ENCODE data around the gene SAP30BP.

The SAP30BP gene

DNA sequence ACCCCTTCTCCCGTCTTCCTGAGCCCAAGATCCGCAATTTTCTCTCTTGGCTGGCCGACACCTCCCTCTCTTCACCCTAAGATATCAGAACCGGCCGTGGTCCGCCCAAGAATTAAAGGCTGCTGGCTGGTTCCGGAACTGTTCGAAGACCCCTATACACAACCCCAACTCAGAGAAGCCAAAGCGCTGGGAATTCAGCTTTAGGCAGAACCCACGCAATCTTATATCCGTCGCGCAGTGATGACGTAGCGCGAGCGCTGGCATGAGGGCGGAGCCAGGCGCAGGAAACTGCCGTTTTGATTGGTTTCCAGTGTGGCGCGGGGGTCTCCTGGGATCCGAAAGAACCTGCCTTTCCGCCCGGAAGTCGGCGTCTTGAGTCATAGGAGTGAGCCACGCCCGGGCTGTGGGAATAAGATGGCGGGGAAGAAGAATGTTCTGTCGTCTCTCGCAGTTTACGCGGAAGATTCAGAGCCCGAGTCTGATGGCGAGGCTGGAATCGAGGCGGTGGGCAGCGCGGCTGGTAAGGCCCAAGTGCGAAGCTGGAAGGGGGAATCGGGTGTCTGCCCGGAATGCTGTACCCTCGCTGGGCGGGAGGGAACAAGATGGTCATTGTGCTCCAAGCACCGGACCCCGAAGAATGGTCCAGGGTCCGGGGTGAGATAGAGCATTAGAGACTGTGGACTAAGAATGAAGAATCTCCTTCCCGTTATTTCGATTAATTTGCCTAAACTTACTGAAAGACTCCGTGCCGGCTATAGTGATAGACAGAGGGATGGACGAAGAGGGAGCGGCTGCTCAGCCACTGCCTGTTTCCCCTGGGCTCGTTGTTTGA, at the start of gene SAP30BP, which contains the start of gene RECQL5:
Gene SAP30BP (plus strand): TSS at position 380 of the 832 bp plus-strand sequence. CDS start 35 bp downstream, at position 415.
Gene RECQL5 (minus strand): TSS at position 196 of the 832 bp plus-strand sequence. CDS start 597 bp downstream, outside the sequence.
- DNase-seq (ENCODE audit: low read depth, low spot score): peak; percentile 96

DNA sequence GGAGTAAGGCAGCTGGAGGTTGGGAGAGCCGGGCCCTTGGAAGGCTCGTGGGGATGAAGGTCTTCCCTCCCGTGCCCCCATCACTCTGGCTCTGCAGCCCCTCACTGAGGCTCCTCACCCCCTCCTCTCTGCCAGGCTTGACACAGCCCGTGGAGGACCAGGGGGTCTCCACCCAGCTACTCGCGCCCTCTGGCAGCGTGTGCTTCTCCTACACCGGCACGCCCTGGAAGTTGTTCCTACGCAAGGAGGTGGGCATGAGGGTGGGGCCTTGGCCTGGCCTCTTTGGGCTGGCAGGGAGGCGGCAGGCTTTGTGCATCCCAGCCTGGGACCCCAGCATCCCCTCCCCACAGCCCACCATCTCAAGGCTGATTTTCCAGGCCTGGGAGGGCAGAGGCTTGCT, 49.5 kb upstream of the SAP30BP start:
- no peak for DNase-seq (ENCODE audit: low read depth, low spot score)

GRCh38 chr17:75619506-75620431, 47.4 kb upstream of the SAP30BP start:
- no peak for DNase-seq (ENCODE audit: low read depth, low spot score)

DNA sequence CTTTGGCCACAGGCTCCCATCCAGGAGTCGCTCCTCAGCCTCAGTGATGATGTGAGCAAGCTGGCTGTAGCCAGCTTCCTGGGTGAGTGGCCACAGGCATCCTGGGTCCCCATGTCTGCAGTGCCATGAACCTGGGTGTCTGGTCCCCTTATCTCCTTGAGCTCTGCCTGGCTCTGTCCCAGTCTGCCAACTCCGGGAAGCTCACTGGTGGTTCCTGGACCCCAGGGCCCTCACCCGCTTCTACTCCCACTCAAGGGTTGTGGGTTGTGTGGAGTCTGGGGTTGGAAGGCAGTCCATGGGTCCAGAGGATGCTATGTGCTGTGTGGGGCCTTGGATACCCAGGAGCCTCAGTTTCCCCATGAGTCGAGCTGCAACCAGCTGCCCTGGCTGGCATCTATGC, 45.6 kb upstream of the SAP30BP start:
- no peak for DNase-seq (ENCODE audit: low read depth, low spot score)

DNA sequence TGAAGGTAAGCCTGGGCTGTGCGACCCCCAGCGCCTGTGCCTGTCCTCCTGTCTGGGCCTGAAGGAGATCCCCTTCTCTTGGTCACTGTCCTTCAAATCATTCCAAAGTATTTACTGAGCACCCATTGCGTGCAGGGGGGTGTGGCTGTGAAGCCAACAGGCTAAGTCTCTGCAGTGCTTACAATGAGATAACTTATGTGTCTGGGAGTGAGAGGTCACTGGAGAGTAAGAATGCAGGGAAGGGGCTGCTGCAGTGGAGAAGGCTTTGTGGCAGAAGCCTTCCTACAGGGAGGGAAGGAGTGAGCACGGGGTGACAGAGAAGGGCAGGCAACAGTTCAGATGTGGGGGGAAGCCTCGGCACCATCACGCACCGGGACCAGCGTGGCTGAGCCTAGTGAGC, 45.1 kb upstream of the SAP30BP start:
- no peak for DNase-seq (ENCODE audit: low read depth, low spot score)

DNA sequence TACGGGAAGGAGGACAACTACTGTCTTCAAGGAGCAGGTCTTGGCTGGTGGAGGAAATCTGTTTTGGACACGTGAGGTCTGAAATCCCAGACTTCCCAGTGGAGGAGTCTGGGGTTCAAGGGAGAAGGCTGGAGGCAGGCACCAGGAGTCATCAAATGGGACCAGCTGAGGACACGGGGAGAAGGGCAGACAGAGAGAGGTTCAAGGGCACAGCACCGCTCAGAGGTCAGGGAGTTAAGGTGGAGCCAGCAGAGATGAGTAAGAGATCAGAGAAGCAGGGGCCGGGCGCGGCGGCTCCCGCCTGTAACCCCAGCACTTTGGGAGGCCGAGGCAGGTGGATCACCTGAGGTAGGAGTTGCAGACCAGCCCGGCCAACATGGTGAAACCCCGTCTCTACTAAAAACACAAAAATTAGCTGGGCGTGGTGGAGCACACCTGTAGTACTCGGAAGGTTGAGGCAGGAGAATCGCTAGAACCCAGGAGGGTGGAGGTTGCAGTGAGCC, 44.3 kb upstream of the SAP30BP start:
- DNase-seq (ENCODE audit: low read depth, low spot score): no peak

DNA sequence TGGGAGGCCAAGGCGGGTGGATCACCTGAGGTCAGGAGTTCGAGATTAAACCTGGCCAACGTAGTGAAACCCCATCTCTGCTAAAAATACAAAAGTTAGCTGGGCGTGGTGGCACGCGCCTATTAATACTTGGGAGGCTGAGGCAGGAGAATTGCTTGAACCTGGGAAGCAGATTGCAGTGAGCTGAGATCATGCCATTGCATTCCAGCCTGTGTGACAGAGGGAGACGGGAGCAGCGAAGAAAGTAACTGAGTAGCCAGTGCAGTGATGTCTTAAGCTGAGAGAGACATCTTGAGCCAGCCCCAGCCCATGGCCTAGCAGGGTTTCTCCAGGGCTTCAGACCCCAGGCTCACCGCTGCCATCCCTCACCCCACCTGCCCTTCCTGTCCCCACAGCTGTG, 43.8 kb upstream of the SAP30BP start:
- no peak for DNase-seq (ENCODE audit: low read depth, low spot score)

DNA sequence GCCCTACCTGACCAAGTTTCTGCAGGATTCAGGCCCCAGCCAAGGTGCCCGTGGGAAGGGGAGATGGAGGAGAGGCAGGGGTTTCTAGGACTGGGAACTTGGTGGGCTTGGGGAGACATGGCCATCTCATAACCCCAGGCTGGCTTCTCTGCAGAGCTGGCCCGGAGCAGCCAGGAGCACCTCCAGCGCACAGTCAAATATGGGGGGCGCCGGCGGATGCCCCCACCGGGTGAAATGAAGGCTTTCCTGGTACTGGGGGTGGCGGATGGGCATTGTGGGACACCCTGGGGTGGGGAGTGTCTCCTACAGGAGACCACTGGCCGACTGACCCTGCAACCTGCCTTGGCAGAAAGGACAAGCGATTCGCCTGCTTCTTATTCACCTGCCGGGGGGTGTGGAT, 43.1 kb upstream of the SAP30BP start:
- no peak for DNase-seq (ENCODE audit: low read depth, low spot score)

DNA sequence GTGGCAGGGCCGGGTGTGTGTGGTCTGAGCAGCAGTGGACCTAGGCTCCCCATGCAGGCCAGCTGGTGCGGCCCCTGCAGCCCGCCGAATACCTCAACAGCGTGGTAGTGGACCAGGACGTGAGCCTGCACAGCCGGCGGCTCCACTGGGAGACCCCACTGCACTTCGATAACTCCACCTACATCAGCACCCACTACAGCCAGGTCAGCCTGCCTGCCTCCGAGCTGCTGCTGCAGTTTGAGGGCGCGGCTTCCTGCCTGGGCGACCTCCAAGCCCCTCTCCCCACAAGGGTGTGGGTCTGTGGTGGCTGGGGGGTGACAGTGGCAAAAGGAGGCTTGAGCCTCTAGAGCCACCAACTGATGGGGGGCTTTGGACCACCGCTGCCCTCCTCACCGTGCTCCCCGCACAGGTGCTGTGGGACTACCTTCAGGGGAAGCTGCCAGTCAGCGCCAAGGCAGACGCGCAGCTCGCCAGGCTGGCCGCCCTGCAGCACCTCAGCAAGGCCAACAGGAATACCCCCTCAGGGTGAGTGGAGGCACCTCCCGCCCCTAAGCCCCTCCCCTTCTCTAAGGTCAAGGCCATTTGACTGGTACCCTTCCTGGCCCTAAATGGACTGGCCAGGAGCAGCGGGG, 42.3 kb upstream of the SAP30BP start:
- DNase-seq (ENCODE audit: low read depth, low spot score): no peak

DNA sequence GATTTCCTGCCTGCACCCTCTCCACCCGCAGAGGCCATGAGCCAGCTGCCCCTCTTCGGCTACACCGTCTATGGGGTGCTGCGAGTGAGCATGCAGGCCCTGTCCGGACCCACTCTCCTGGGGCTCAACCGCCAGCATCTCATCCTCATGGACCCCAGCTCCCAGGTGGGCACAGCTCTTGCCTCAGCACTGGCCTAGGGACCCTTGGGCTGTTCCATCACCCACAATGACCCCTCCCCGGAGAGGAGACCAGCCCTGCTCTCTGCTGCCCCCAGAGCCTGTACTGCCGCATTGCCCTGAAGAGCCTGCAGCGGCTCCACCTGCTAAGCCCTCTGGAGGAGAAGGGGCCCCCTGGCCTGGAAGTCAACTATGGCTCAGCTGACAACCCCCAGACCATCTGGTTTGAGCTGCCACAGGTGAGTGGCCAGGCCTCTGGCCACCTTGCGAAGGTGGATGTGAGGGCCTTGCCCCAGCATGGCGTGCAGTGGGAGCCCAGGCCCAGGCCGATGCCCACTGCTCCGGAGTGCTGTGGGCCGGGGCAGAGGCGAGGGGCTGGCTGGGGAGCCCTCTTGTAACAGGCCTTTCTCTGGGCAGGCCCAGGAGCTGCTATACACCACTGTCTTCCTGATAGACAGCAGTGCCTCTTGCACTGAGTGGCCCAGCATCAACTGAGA, 41.2 kb upstream of the SAP30BP start:
- DNase-seq (ENCODE audit: low read depth, low spot score): no peak

- no peak for DNase-seq (ENCODE audit: low read depth, low spot score)
Observed at GRCh38 chr17:75626496-75627038, 40.6 kb upstream of the SAP30BP start.

GRCh38 chr17:75627094-75627493, 40.0 kb upstream of the SAP30BP start:
- DNase-seq (ENCODE audit: low read depth, low spot score): no peak

DNA sequence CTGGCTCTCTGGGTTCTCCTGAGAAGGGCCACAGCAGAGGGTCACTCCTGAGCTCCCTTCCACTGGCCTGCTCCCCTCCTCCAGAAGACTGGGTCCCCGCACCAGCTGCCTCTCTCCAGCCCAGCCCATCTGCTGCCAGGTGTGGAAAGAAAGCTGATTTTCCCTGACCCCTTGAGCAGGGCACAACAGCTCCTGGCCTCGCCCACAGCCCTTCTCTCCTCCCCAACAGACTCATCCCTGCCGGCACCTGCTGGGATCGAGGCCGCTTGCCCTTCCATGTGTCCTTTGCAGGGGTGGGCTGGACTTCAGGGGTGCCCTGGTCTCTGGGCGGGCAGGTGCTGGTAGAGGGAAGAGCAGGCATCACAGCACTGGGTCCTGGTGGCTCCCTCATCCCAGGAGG, 38.7 kb upstream of the SAP30BP start:
- no peak for DNase-seq (ENCODE audit: low read depth, low spot score)

- no peak for DNase-seq (ENCODE audit: low read depth, low spot score)
Observed at GRCh38 chr17:75629157-75629556, 38.0 kb upstream of the SAP30BP start.

GRCh38 chr17:75630071-75630917, 36.8 kb upstream of the SAP30BP start:
- DNase-seq (ENCODE audit: low read depth, low spot score): no peak

DNA sequence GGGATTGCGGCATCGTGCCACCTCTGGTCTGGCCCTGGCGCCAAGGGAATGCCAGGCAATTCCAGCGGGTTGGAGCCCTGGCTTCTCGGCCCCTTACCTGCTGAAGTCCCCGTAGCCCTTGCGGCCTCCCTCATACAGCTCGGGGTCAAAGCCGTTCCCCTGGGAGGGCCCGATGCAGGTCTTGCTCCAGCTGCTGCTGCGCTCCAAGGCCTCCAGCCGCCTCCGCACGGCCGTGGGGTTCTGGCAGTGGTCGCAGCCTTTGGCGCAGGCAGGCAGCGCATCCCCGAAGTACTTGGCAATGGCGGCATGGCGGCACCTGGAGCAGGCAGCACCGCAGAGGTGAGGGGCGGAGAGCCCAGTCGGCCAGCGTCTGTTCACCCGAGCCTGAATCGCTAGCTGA, 35.8 kb upstream of the SAP30BP start:
- no peak for DNase-seq (ENCODE audit: low read depth, low spot score)

DNA sequence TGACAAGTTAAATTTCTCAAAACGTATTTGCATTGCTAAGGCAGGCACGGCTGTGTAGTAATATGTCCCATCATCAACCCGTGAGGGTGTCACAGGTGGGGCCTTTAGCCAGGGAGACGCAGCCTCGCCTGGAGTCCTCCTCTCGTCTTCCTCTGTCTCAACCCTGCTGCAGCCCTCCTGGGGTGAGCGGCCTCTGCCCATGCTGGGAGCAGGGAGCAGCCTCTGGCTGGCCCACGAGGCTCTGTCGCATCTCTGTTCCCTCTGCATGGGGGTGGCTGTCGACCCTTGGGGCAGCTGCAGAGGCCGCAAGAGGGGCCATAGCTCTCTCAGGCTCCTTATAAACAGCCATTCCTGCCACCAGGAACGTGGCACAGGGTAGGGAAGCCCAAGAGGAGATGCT, 34.7 kb upstream of the SAP30BP start:
- DNase-seq (ENCODE audit: low read depth, low spot score): no peak

- peak; percentile 57 for DNase-seq (ENCODE audit: low read depth, low spot score)
Observed at GRCh38 chr17:75632863-75633485, 34.2 kb upstream of the SAP30BP start, which contains the start of gene SMIM5. TSS of gene SMIM5 (plus strand) at chr17:75633434. CDS start at chr17:75640202, 6,768 bp downstream.
